Activated naive CD4-positive, alpha-beta T cell (primary cell): ENCODE measurements around the gene CHIT1.
"Not testable (repeated sequence)": the region's sequence is repeated elsewhere in the genome, so short reads cannot be mapped to it uniquely, and the experiment has no call there.

ENCODE experiments used
- DNase-seq, 4 experiments: peaks; one replicate each; lab custom pipeline; 2025; lab: John Stamatoyannopoulos, UW

The CHIT1 gene

GRCh38 chr1:203229471-203230135 is at the start of gene CHIT1:
Gene CHIT1 (minus strand): TSS chr1:203229673. CDS start chr1:203229636, 37 bp downstream.
- no peak for DNase-seq

GRCh38 chr1:203278885-203279406 is 49.5 kb upstream of the CHIT1 start:
- DNase-seq: no peak

GRCh38 chr1:203278082-203278884 is 48.8 kb upstream of the CHIT1 start:
- no peak for DNase-seq

GRCh38 chr1:203276916-203277545 is 47.6 kb upstream of the CHIT1 start:
- DNase-seq: no peak

- DNase-seq: no peak
These were observed 46.9 kb upstream of the CHIT1 start for GRCh38 chr1:203276408-203276807.

- no peak for DNase-seq
These were observed 46.3 kb upstream of the CHIT1 start for GRCh38 chr1:203275656-203276272.

GRCh38 chr1:203274603-203275381 is 45.3 kb upstream of the CHIT1 start:
- DNase-seq: no peak

- DNase-seq: no peak
These were observed 44.6 kb upstream of the CHIT1 start for GRCh38 chr1:203273869-203274602.

GRCh38 chr1:203273206-203273868 is 43.9 kb upstream of the CHIT1 start:
- peak; percentile 76 to 91 (median 88) for DNase-seq

GRCh38 chr1:203272633-203273205 is 43.2 kb upstream of the CHIT1 start:
- DNase-seq: no peak

- DNase-seq: no peak
These were observed 42.6 kb upstream of the CHIT1 start for GRCh38 chr1:203271962-203272632.

- DNase-seq: peak in 2 of 4 experiments; percentile 36 to 38
These were observed 41.7 kb upstream of the CHIT1 start for GRCh38 chr1:203271018-203271743.

- no peak for DNase-seq
These were observed 41.0 kb upstream of the CHIT1 start for GRCh38 chr1:203270448-203270847.

- no peak for DNase-seq
These were observed 40.2 kb upstream of the CHIT1 start for GRCh38 chr1:203269654-203270020.

GRCh38 chr1:203268901-203269653 is 39.6 kb upstream of the CHIT1 start:
- no peak for DNase-seq

GRCh38 chr1:203267912-203268311 is 38.4 kb upstream of the CHIT1 start:
- DNase-seq: no peak

- DNase-seq: peak in 3 of 4 experiments; percentile 50 to 65 (median 62)
These were observed 37.9 kb upstream of the CHIT1 start for GRCh38 chr1:203267347-203267846.

GRCh38 chr1:203266140-203266539 is 36.7 kb upstream of the CHIT1 start:
- DNase-seq: not testable (repeated sequence)
